ENCODE data around the gene CUX1.
A peak's percentile ranks its signal among the peaks of the same experiment; 100 is the strongest.

CUX1 gene

GRCh38 chr7:101901661-101902491, 84.5 kb downstream of the CUX1 start:
- peak overlapping the region in 1 of 2 donors; percentile 22 for H3K4me3 ChIP-seq (ENCODE audit: low read length in 2 of 2)
- peak overlapping the region; percentile 41 for H3K27ac ChIP-seq (ENCODE audit: low read length)
- H3K9me3 ChIP-seq (ENCODE audit: control insufficient read depth in 2 of 2, low read length in 2 of 2) = no peaks in the 10 kb centered on the region
- no peaks in the 10 kb centered on the region for H3K36me3 ChIP-seq (ENCODE audit: control insufficient read depth in 2 of 2, insufficient read depth in 2 of 2, low read length in 2 of 2)
- peaks cover 33% of the 10 kb centered on the region for H3K4me1 ChIP-seq (ENCODE audit: control insufficient read depth, insufficient read depth, low read length)
- no peak overlapping the region for H3K9ac ChIP-seq (ENCODE audit: low read length in 2 of 2)
- no peaks in the 10 kb centered on the region for H3K27me3 ChIP-seq (ENCODE audit: control insufficient read depth in 1 of 2, insufficient read depth in 2 of 2, low read length in 2 of 2)

GRCh38 chr7:101902680-101903514, 85.5 kb downstream of the CUX1 start:
- H3K27ac ChIP-seq (ENCODE audit: low read length) = no peak overlapping the region
- no peak overlapping the region for H3K4me3 ChIP-seq (ENCODE audit: low read length in 2 of 2)
- H3K36me3 ChIP-seq (ENCODE audit: control insufficient read depth in 2 of 2, insufficient read depth in 2 of 2, low read length in 2 of 2) = no peaks in the 10 kb centered on the region
- H3K27me3 ChIP-seq (ENCODE audit: control insufficient read depth in 1 of 2, insufficient read depth in 2 of 2, low read length in 2 of 2) = no peaks in the 10 kb centered on the region
- no peak overlapping the region for H3K9ac ChIP-seq (ENCODE audit: low read length in 2 of 2)
- H3K9me3 ChIP-seq (ENCODE audit: control insufficient read depth in 2 of 2, low read length in 2 of 2) = no peaks in the 10 kb centered on the region
- H3K4me1 ChIP-seq (ENCODE audit: control insufficient read depth, insufficient read depth, low read length) = peaks cover 32% of the 10 kb centered on the region

DNA sequence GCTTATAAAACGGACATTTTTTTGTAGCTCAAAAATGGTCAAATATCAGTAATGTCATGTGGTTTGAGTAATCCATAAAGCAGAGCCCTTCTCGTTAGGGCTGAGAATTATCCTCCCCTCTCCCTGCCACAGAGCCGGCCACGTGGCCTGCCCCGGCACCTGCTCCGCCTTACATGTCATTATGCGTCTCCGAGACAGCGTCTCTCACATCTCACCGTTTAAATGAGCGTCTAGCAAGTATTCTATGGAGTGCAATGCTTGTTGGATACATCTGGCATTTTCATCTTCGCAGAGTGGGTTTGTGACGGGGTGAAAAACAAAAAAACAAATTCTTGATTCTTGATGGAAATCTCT, 86.1 kb downstream of the CUX1 start:
- no peaks in the 10 kb centered on the region for H3K9me3 ChIP-seq (ENCODE audit: control insufficient read depth in 2 of 2, low read length in 2 of 2)
- peaks cover 32% of the 10 kb centered on the region for H3K4me1 ChIP-seq (ENCODE audit: control insufficient read depth, insufficient read depth, low read length)
- no peak overlapping the region for H3K9ac ChIP-seq (ENCODE audit: low read length in 2 of 2)
- no peaks in the 10 kb centered on the region for H3K36me3 ChIP-seq (ENCODE audit: control insufficient read depth in 2 of 2, insufficient read depth in 2 of 2, low read length in 2 of 2)
- no peaks in the 10 kb centered on the region for H3K27me3 ChIP-seq (ENCODE audit: control insufficient read depth in 1 of 2, insufficient read depth in 2 of 2, low read length in 2 of 2)
- H3K27ac ChIP-seq (ENCODE audit: low read length) = no peak overlapping the region
- H3K4me3 ChIP-seq (ENCODE audit: low read length in 2 of 2) = no peak overlapping the region

DNA sequence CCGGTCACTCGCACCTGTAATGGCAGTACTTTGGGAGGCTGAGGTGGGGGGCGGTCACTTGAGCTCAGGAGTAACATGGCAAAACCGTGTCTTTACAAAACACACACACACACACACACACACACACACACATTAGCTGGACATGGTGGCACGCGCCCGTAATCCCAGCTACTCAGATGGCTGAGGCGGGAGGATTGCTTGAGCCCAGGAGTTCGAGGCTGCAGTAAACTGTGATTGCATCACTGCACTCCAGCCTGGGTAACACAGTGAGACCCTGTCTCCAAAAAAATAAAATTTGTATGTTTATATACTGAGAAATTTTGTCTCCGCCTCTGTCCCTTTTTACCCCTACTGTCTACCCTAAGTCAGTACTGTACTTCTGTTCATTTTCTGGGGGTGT, 86.6 kb downstream of the CUX1 start:
- Histone ChIP-seq H3K27me3 (ENCODE audit: control insufficient read depth in 1 of 2, insufficient read depth in 2 of 2, low read length in 2 of 2) (no peaks in the 10 kb centered on the region), H3K4me3 (ENCODE audit: low read length in 2 of 2) (no peak overlapping the region), H3K9me3 (ENCODE audit: control insufficient read depth in 2 of 2, low read length in 2 of 2) (no peaks in the 10 kb centered on the region), H3K36me3 (ENCODE audit: control insufficient read depth in 2 of 2, insufficient read depth in 2 of 2, low read length in 2 of 2) (no peaks in the 10 kb centered on the region), H3K27ac (ENCODE audit: low read length) (no peak overlapping the region), H3K4me1 (ENCODE audit: control insufficient read depth, insufficient read depth, low read length) (peaks cover 29% of the 10 kb centered on the region), H3K9ac (ENCODE audit: low read length in 2 of 2) (no peak overlapping the region)

- no peaks in the 10 kb centered on the region for H3K36me3 ChIP-seq (ENCODE audit: control insufficient read depth in 2 of 2, insufficient read depth in 2 of 2, low read length in 2 of 2)
- H3K9me3 ChIP-seq (ENCODE audit: control insufficient read depth in 2 of 2, low read length in 2 of 2) = no peaks in the 10 kb centered on the region
- no peak overlapping the region for H3K9ac ChIP-seq (ENCODE audit: low read length in 2 of 2)
- no peak overlapping the region for H3K27ac ChIP-seq (ENCODE audit: low read length)
- no peak overlapping the region for H3K4me3 ChIP-seq (ENCODE audit: low read length in 2 of 2)
- no peaks in the 10 kb centered on the region for H3K27me3 ChIP-seq (ENCODE audit: control insufficient read depth in 1 of 2, insufficient read depth in 2 of 2, low read length in 2 of 2)
- peaks cover 18% of the 10 kb centered on the region for H3K4me1 ChIP-seq (ENCODE audit: control insufficient read depth, insufficient read depth, low read length)
Observed at GRCh38 chr7:101905203-101905865, 87.9 kb downstream of the CUX1 start.

DNA sequence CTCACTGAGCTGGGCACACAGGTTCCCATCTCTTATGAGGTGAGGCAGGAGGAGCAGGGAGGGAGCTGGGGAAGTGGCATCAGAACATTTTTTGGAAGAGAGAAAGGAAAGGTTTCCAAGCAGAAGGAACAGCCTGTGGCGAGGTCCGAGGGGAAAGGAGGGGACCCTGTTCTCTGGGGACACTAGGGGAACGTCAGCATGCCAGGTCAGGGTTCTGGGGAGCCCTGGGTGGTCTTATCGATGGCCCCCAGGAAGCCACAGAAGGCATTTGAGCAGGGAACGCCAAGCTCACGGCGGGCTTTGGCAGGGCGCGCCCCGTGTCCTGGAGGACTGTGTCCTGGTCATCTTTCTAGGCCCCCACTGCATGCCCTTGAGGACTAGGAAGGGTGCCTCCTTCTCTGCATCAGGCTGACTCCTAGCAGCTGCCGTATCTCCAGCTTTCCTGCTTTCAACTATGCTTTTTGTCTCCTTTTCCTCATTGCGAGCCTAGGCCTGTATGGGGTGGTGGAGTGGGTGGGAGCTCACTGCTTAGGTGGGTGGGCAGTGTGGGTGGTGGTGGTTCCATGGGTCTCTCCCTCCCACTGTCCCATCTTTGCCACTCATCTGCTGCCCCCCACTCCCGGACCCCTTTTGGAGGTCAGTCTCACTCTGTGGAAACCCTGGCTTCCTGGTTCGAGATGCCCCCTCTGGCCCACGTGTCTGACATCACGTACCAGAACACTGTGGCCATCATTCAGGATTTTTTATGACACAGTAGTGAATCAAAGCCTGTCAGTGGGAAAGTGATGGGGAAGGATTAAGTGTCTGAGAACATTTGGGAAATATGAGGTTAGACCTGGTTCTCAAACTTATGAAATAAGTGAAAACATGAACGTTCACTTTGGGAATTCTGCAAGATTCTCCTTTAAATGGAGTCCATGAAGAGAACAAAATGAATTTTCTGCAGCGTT, 89.1 kb downstream of the CUX1 start:
- H3K36me3 ChIP-seq (ENCODE audit: control insufficient read depth in 2 of 2, insufficient read depth in 2 of 2, low read length in 2 of 2) = no peaks in the 10 kb centered on the region
- no peaks in the 10 kb centered on the region for H3K27me3 ChIP-seq (ENCODE audit: control insufficient read depth in 1 of 2, insufficient read depth in 2 of 2, low read length in 2 of 2)
- no peak overlapping the region for H3K27ac ChIP-seq (ENCODE audit: low read length)
- H3K4me1 ChIP-seq (ENCODE audit: control insufficient read depth, insufficient read depth, low read length) = peaks cover 18% of the 10 kb centered on the region
- H3K4me3 ChIP-seq (ENCODE audit: low read length in 2 of 2) = no peak overlapping the region
- H3K9ac ChIP-seq (ENCODE audit: low read length in 2 of 2) = no peak overlapping the region
- H3K9me3 ChIP-seq (ENCODE audit: control insufficient read depth in 2 of 2, low read length in 2 of 2) = no peaks in the 10 kb centered on the region

DNA sequence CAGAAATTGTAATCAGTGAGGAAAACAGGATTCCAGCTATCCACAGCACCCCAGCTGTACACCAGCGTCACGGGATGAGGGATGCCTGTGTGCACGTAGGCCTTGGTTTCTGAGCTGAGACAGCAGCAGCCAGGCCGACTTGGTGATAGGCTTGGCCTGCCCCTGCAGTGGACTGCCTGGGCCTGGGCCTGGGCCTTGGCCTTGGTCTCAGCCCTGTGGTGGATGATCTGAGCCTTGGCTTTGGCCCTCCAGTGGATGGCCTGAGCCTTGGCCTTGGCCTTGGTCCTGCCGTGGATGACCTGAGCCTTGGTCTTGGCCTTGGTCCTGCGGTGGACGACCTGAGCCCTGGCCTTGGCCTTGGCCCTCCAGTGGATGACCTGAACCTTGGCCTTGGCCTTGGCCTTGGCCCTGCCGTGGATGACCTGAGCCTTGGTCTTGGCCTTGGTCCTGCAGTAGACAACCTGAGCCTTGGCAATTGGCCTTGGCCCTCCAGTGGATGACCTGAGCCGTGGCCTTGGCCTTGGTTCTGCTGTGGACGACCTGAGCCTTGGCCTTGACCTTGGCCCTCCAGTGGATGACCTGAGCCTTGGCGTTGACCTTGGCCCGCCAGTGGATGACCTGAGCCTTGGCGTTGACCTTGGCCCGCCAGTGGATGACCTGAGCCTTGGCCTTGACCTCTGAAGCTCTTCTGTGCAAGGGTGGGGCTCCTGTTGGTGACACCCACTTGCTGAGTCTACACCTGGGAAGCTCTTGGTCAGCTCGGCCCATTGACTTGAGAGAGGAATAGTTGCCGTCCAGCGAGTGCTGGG, 93.8 kb downstream of the CUX1 start:
- Histone ChIP-seq H3K4me3 (ENCODE audit: low read length in 2 of 2) (no peak overlapping the region), H3K27ac (ENCODE audit: low read length) (peak overlapping the region; percentile 71), H3K4me1 (ENCODE audit: control insufficient read depth, insufficient read depth, low read length) (peaks cover 14% of the 10 kb centered on the region)

DNA sequence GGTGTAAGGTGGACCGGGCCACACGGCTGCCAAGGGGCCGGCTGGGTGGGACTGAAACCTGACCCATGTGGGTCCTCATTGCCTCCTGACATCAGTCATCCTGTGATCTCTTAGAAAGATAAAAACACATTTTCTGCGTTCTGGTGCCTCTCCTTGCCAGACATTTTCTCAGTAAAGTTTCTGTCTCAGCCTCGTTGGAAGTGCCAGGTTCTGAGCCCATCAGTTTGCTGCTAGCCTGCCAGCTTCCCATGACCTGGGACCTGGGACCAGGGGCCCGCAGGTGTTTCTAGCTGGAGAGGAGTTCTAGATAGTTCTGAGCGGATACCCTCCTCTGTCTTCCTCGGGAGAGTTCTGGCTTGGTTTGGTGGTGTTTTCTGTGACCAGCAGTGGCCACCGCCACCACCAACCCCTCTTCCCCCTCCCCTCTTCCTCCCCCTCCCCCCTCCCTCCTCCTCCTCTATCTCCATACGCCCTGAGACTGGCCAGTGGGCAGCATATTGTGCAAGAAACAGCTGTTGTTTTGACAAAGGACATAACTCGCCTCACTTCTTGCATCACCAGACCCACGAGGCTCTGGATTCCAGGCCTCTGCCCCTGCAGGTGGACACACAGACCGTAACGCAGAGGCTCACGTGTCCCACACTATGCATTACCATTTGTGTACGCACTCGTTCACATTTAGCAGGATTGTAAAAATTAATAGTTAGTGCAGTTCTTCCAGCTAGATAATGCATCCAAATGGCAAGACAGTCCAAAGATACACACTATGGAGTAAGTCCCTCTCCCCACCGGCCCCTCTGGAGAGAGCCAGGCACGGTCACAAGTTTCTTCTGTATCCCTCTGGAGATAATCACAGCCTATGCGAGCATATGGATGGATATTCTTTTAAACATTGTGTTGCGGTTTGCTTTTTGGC, 94.6 kb downstream of the CUX1 start:
- Histone ChIP-seq H3K9ac (ENCODE audit: low read length in 2 of 2) (no peak overlapping the region), H3K4me3 (ENCODE audit: low read length in 2 of 2) (no peak overlapping the region), H3K9me3 (ENCODE audit: control insufficient read depth in 2 of 2, low read length in 2 of 2) (no peaks in the 10 kb centered on the region), H3K27ac (ENCODE audit: low read length) (peak overlapping the region; percentile 71), H3K27me3 (ENCODE audit: control insufficient read depth in 1 of 2, insufficient read depth in 2 of 2, low read length in 2 of 2) (no peaks in the 10 kb centered on the region), H3K36me3 (ENCODE audit: control insufficient read depth in 2 of 2, insufficient read depth in 2 of 2, low read length in 2 of 2) (peaks cover 2 to 6% of the 10 kb centered on the region in 2 donors), H3K4me1 (ENCODE audit: control insufficient read depth, insufficient read depth, low read length) (peaks cover 15% of the 10 kb centered on the region)

More for the DNA sequence above, 93.8 kb downstream of the CUX1 start:
- Histone ChIP-seq H3K9ac (ENCODE audit: low read length in 2 of 2) (no peak overlapping the region), H3K9me3 (ENCODE audit: control insufficient read depth in 2 of 2, low read length in 2 of 2) (no peaks in the 10 kb centered on the region), H3K27me3 (ENCODE audit: control insufficient read depth in 1 of 2, insufficient read depth in 2 of 2, low read length in 2 of 2) (no peaks in the 10 kb centered on the region), H3K36me3 (ENCODE audit: control insufficient read depth in 2 of 2, insufficient read depth in 2 of 2, low read length in 2 of 2) (peaks cover 0 to under 1% of the 10 kb centered on the region in 2 donors)

- Histone ChIP-seq H3K4me3 (ENCODE audit: low read length in 2 of 2) (no peak overlapping the region), H3K9ac (ENCODE audit: low read length in 2 of 2) (no peak overlapping the region)
Observed at GRCh38 chr7:101912716-101913110, 95.3 kb downstream of the CUX1 start.

More at GRCh38 chr7:101912716-101913110, 95.3 kb downstream of the CUX1 start:
- Histone ChIP-seq H3K27ac (ENCODE audit: low read length) (peak overlapping the region; percentile 71), H3K27me3 (ENCODE audit: control insufficient read depth in 1 of 2, insufficient read depth in 2 of 2, low read length in 2 of 2) (no peaks in the 10 kb centered on the region), H3K4me1 (ENCODE audit: control insufficient read depth, insufficient read depth, low read length) (peaks cover 19% of the 10 kb centered on the region), H3K9me3 (ENCODE audit: control insufficient read depth in 2 of 2, low read length in 2 of 2) (no peaks in the 10 kb centered on the region), H3K36me3 (ENCODE audit: control insufficient read depth in 2 of 2, insufficient read depth in 2 of 2, low read length in 2 of 2) (peaks cover 2 to 6% of the 10 kb centered on the region in 2 donors)
